Activated CD4-positive, alpha-beta T cell treated with anti-CD3 and anti-CD28 coated beads, Interleukin-2, amount 50 U/mL, for 1 hour (primary cell): Measurements from ENCODE around the gene TMEM91.
"Not testable (repeated sequence)": the region's sequence is repeated elsewhere in the genome, so short reads cannot be mapped to it uniquely, and the experiment has no call there.

Source experiments
- DNase-seq: peaks from one replicate; pipeline ENCODE4 v3.0.0-alpha.2; 2020

Gene TMEM91

DNA sequence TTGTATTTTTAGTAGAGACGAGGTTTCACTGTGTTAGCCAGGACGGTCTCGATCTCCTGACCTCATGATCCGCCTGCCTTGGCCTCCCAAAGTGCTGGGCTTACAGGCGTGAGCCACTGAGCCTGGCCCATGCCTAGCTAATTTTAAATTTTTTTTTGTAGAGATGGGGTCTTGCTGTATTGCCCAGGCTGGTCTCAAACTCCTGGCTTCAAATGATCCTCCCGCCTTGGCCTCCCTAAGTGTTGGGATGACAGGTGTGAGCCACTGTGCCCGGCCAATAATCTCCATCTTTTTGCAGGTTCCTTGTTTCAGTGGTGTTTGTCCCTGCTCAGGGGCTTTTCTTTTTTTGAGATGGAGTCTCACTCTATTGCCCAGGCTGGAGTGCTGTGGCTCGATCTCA is 5.2 kb downstream of the TMEM91 start:
- DNase-seq = not testable (repeated sequence)

DNA sequence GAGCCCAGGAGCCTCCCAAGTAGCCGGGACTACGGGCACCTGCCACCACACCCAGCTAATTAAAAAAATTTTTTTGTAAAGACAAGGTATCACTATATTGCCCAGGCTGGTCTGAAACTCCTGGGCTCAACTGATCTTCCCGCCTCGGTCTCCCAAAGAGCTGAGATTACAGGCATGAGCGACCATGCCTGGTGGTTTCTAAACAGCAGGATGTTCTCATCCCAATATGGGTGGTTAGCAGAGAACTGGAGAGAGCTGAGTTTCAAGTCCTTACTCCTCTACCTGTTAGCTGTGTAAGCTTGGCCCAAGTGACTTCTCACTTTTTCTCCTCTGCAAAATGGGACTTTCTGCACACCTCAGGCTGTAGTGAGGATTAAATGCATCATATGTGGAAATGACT is 8.0 kb downstream of the TMEM91 start:
- no peak for DNase-seq

DNA sequence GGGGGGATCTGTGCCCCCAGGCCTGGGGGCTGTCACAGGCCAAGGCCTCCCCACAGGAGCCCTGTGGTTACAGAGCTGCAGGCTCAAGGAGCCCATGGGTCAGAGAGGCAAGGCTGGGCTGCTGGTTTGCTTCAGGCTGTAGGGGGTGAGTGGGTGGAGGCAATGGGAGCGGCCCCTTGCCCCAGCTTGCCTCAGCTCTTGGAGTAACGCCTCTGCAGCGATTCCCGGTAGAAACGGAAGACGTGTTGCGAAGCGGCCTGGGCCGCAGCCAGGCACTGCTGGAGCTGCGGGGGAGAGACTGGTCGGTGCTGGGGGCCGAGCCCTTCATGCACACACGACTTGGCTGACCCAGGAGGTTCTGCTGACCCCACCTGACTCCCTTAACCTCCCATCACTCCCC is 10.1 kb downstream of the TMEM91 start:
- no peak for DNase-seq

DNA sequence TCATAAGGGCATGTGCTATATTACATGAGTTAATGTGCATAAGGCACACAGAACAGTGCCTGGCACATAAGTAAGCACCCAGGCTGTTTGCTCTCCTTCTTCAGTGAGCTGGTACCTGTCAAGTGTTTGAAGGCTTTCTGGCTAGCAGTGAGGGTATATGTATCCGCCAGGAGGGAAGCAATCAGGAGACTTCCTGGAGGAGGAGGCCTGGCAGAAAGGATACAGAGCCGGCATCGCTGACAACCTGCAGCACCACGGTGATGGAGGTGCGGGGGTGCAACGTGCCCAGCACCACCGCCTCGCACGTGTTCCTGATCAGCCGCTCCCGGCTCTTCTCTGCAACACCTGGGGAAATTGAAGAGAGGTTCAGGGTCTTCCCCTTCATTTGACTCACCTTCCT is 15.3 kb downstream of the TMEM91 start:
- no peak for DNase-seq

DNA sequence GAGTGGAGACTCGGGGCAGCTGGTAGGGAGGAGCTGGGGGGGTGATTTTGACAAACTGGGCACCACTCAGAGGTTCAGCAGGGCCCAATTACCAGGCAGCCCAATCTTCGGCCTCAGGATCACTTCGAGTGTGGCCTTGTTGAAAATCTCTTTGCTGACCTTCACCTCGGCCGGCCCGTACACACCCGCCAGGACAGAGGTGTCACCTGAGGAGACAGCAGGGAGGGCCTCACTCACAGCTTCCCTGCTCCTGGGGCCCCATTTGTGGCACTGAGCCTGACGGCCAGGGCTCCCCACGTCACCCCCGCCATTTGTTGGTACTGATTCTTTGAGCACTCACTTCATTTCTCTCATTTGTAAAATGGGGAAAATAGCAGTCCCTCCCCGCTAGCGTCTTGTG is 16.4 kb downstream of the TMEM91 start:
- DNase-seq = no peak

DNA sequence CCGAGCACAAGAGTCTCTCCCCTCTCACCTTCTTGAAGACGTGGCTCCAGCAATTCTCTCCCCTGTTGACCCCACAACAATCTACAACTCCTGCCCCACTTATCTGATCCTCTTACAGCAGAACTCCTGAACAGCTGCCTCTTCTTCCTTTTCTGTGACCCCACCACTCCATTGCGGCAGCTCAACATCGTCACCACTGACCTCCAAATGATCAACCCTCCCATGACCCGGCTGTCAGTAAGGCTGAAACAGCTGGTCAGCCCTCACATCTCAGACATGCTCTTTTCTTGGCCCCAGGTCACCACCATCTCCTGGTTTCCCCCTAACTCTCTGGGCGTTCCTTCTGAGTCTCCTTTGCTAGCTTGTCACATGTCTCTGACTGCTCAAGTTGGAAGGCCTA is 19.0 kb downstream of the TMEM91 start:
- DNase-seq = no peak

DNA sequence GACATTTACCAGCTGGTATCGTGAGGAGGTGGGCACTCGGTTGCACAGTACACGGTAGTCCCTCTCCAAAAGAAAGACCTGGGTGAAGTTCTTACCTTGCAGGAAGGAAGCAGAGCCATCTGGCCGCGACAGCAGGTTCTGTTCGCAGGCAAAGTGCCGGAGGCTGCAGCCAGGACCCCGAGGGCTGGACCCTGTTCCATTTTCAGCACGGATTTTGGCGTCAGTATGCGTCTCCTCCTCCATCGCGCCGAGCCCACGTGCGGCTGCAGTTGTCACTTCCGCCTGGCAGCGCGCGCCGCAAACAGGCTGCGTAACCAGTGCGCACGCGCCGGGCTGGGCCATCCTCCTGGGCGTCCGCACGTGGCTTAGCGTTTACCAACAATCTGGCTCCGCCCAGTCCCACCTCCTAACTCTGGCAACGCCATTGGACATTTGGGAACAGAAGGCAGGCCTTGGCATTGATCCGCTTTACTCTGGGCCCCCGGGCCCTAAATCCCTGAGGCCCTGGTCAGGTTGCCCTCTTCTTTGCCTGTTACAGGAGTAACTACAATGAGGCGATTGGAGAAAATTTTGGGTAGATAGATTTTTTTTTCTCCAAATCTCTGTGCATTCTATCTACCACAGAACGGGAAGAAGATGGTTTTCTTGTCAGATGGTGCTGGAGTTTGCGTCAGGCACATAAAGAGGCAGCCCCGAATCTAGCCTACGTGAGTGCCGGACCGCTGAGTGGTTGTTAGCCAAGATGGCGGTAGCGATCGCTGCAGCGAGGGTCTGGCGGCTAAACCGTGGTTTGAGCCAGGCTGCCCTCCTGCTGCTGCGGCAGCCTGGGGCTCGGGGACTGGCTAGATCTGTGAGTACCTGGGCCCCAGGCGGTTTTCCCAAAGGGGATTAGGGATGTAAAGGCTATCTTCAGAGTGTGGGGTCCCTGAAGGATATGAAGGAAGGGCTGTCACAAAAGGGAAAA is 21.0 kb downstream of the TMEM91 start, which contains the start of the genes BCKDHA and EXOSC5:
Gene BCKDHA (plus strand): TSS at position 733 of the 964 bp plus-strand sequence. CDS start 10 bp downstream, at position 743.
Gene EXOSC5 (minus strand): TSS at position 274 of the 964 bp plus-strand sequence. CDS start 31 bp downstream, at position 243.
- DNase-seq = peak; percentile 99

DNA sequence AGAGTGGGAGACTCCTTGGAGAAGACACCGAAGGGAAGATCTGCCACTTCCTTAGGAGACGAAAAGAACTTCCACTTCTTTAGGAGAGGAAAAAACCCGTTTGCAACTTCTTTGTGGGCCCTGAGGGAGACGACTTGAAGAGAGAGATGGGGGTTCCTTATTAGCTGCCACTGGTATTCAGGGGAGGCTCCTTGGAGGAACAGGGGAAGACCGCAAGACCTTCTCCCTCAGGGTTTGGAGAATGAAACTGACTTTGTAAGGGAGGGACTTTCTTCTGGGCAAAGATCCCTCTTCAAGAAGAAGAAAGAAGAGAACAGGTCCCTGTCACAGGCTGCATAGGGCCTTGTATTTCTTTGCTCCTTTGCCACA is 21.7 kb downstream of the TMEM91 start:
- DNase-seq = no peak

DNA sequence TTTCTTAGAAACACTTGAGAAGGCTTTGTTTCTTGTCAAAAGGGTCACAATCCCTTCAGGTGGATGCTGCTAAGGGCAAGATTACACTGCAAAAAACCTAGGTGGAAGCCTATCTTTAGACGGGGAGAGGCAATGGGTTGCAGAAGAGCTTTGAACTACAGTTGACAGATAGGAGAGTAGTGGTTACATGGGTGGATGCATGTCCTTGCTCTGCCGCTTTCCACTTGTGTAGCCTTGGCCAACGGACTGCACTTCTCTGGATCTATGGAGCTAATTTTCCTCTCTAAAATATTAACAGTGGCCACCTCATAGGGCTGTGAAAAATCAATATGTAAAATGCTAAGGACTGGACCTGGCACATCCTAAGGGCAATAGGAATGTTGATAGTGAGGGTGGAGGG is 22.3 kb downstream of the TMEM91 start:
- DNase-seq = no peak

DNA sequence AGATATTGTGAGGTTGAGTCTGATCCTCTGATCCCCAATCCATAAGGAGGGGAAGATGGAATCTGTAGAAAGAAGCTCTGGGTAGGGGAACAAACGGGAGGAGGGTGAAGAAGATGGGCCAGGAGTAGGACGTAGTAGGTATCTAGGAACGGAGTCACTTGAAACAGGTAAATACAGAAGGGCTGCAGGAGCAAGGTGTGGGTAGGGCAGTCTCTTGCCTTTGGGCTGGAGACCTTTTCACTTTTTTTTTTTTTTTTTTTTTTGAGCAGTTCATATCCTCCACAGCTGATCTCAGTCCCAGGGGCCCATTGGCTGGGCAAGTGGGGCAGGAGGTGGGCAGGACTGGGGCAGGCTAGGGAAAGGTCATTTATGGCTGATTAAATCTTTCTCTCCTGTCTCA is 22.8 kb downstream of the TMEM91 start:
- DNase-seq = no peak

DNA sequence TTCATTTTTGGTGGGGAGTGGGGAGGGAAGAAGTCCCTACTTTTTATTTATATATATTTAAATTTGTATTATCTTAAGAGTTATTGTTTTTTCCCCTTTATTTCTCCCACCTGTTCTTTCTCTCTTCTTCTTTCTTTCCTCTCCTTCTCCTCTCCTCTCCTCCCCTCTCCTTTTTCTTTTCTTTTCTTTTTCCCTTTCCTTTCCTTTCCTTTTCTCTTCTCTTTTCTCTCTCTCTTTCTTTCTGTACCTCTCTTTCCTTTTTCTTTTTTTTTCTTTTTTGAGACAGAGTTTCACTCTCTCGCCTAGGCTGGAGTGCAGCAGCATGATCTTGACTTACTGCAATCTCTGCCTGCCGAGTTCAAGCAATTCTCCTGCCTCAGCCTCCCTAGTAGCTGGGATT is 23.2 kb downstream of the TMEM91 start:
- no peak for DNase-seq

DNA sequence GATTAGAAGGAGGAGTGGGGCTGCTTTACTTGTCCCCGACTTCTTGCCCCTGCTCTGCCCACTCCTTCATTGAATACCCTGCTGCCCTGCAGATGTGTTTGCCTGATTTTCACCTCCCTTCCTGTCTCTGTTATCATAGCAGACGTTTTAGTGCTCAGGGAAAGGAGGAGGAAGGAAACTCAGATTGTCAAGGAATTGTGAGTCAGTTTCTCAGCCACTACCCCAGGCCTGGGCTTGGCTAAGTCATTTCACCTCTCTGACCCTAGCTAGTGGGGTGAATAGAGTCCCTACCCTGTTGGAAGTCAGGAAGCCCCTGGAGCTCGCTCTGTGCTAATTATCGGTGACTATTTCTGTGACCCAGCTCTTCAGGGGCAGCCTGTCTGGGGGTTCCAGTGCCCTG is 25.1 kb downstream of the TMEM91 start:
- no peak for DNase-seq

DNA sequence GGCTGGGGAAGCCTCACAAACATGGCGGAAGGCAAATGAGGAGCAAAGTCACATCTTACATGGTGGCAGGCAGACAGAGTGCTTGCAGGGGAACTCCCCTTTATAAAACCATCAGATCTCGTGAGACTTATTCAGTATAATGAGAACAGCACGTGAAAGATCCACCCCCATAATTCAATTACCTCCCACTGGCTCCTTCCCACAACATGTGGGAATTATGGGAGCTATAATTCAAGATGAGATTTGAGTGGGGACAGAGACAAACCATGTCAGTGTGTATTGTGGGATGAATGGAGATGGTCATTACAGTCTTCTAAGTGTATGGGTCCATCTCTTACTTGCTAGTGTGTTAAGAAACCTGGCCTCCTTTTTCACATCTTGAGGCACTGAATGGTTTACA is 25.7 kb downstream of the TMEM91 start:
- no peak for DNase-seq

DNA sequence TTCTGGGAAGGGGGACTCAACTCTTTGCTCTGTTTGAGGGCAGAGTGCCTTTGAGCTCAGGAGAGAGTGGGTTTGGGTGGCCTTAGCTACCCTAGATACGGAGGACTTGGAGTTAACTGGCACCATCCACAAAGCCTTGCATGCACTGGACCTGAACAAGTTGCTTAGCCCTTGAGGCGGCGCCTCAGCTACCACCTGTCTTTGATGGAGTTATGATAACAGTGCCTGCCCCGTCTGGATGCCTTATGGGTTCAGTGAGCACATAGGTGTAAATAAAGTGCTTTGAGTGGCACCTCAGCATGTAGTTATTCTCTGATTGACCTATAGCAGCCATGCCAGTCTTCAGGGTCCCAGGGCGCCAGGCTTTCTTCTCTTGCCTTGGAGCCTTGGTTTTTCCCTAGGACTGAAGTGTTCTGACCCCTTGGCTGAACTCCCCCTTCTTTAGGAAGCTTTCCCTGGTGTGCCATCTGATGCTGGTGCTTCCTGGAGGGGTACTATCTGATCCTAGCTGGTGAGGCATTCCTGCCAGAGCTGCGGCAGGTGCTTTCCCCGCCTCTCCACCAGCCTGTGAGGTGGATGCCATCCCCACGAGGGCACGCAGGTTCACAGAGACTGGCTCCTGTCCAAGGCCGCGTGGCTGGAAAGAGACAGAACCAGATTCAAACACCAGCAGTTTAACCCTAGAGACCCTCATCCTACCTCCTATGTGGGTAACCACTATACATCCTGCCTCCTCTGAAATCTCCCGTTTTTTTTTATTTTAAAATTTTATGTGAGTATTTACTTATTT is 27.0 kb downstream of the TMEM91 start:
- DNase-seq = no peak

DNA sequence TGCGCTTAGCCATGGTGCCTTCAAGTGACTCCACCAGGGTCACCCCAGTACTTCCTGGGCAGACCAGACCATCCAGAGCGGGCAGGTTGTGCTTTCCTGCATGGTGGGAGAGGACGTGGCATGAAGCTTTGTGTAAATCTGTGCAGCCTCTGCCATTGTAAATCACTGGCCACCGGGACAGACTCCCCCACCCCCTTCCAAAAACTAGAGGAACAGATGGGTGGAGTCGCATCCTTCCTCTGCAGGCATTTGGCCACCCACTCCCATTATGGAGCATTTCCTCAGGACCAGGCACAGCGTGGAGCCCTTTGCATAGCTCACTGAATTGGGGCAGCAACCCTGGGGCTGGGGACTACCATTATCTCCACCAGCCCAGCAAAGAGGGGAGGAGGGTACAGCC is 29.4 kb downstream of the TMEM91 start:
- DNase-seq = no peak

DNA sequence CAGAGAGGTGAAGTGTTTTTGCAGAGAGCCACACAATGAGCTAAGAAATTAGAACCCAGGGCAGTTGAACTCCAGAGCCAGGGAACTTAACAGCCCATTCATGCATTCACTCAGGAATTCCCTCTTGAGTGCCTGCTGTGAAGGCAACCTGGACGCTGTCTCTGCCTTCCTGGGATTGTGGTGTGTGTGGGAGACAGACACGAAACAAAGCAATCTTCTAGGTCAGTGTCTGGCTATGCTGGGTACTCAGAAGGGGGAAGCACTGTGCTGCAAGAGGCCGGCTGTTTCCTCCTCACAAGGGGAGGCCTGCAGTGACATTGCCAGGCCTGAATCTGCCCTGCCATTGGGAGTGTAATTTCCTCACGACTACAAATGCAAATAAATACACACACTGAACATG is 30.9 kb downstream of the TMEM91 start:
- no peak for DNase-seq

DNA sequence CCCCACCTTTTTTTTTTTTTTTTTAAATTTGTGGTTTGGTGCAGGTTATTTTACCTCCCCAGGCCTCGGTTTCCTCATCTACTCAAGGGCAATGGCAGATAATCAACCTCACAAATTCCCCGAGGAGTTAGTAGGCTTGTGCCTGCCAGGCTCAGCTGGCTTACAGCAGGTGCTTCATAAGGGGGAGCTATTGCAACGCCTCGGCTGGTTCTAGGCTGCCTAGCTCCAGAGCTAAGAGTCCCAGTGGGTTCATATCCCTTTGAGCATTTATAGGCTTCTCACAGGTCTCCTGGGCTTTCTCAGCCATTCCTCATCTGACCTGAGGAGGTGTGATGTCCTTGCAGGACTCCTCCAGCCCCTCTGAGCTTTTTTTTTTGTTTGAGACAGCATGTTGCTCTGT is 31.9 kb downstream of the TMEM91 start:
- no peak for DNase-seq

DNA sequence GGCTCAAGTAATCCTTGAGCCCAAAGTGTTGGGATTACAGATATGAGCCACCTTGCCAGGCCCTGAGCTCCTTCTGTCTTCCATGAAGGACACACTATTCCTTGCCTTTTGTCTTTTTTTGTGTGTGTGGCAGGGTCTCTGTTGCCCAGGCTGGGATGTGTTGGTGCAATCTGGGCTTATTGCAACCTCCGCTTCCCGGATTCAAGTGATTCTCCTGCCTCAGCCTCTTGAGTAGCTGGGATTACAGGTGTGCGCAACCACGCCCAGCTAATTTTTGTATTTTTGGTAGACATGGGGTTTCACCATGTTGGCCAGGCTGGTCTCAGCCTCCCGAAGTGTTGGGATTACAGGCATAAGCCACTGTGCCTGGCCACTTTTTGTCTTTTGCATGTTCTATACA is 32.5 kb downstream of the TMEM91 start:
- not testable (repeated sequence) for DNase-seq

DNA sequence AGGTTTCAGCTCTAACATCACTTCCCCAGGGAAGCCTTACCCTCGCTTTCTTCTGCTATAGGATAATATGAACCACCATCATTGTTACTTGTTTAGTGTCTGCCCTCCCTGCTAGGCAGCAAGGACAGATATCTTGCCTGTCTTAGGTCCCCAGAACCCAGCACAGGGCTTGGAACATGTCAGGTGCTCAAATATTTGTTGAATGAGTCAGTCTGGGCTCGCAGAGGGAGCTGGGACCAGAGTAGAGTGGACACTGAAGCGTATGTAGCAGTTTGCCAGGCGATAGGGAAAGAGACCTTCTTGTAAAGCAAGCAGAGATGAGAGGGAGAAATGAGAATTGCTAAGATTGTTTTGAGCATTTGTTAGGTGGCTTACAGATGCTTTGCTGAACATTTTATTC is 33.0 kb downstream of the TMEM91 start:
- no peak for DNase-seq

DNA sequence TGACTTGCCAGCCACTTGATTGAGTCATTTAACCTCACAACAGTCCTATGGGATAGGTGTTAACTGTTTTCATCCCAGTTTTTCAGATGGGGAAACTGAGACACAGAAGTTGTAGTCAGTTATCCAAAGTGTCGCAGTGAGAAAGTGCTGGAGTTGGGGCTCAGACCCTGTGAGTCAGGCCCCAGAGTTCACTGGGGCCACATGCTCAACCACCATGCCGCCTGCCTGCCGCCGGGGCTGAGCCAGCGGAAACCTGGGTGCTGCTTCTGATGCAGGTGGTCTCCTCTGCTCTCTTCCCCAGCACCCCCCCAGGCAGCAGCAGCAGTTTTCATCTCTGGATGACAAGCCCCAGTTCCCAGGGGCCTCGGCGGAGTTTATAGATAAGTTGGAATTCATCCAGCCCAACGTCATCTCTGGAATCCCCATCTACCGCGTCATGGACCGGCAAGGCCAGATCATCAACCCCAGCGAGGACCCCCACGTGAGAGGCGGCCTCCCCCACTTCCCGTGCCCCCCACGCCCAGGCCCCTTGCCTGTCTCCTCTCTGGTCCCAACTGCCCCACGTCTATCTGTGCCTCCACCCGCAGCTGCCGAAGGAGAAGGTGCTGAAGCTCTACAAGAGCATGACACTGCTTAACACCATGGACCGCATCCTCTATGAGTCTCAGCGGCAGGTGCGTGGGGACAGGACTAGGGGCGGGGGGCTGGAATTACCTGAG is 34.2 kb downstream of the TMEM91 start:
- DNase-seq = no peak

DNA sequence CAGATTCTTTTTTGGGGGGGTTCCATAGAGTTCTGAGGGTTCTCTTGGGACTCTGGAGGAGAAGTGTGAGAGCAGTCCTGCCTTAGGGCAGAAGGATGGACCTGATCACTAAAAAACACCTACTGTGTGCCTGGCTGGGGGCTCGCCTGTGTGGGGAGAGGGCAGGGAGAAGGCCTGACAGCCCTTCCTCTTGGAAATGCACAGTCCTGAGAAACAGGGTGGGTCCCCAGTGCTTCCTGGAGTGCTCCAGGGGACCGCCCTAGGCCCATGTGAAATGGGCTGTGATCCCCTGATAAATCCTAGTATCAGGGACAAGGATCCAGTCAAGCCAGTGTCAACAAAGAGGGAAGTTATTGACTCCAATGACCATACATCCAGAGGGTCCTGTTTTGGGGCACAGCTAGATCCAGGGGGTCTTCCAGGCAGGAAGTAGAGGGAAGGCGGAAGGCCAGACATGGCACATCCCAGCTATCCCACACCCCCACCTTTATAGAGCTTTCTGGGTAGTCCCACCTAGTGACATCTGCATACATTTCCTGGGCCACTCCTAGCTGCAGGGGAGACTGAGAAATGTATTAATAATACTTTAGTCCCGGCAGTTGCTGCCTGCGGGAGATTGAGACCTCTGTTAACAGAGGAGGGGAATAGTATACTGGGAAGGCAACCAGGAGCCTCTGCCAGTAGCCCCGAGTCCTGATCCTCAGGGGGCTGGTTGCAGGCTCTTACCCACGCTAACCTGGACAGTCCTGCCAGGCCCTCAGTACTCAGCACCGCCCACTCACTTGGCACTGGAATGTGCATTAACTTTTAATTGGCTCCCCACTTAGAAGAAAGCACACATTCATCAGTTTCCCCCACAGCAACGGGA is 35.0 kb downstream of the TMEM91 start:
- no peak for DNase-seq

DNA sequence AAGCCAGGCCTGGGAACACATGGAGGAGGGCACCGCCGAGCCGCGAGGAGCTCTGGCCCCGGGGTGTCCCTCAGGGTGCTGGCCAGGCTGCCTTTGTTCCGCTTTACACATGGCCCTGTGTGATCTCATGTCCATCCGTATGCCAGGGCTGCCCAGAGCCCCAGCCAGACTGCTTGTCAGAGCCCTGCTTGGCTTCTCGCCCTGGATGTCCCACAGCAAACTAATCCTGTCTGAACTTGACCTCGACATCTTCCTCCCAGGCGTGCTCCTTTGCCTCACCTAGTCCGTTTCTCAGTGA is 35.6 kb downstream of the TMEM91 start:
- no peak for DNase-seq
